Prostate gland (tissue), 2 donors: Measurements from ENCODE around the gene PTPRD. TPM values are rescaled to one million over a fixed set of nuclear protein-coding genes. Genes with fewer than 3 reads are reported as not detected.

ENCODE experiments used
- DNase-seq: peaks from one replicate; pipeline ENCODE4 v3.0.0-alpha.2; 2019; ENCODE audit warnings: low spot score
- H3K27ac ChIP-seq, 2 donors: fragments of 200-600 bp; sonication (generic); 2 replicates each; pipeline ENCODE4 v1.5.1; 2017 to 2019
- H3K27me3 ChIP-seq: fragments of 200-600 bp; sonication (generic); replicated peaks from 2 replicates; pipeline ENCODE4 v1.5.1; 2019; ENCODE audit not compliant: insufficient read depth
- H3K36me3 ChIP-seq, 2 donors: fragments of 200-600 bp; sonication (generic); 1 replicate in 1 of 2; 2 replicates in 1 of 2; pipeline versions ENCODE4 v1.5.1 to v1.8.1; 2017 to 2019
- H3K4me1 ChIP-seq: fragments of 200-600 bp; sonication (generic); replicated peaks from 2 replicates; pipeline ENCODE4 v1.5.1; 2019
- H3K4me3 ChIP-seq, 2 donors: fragments of 200-600 bp; sonication (generic); 2 replicates each; pipeline ENCODE4 v1.5.1; 2017 to 2019
- H3K9me3 ChIP-seq: fragments of 200-600 bp; sonication (generic); 2 replicates; pipeline ENCODE4 v1.5.1; 2017
- CTCF ChIP-seq, 4 experiments: fragments of 200-600 bp in 2 of 4; fragments of 450-650 bp in 2 of 4; sonication (generic) in 2 of 4; IDR thresholded peaks; 1 replicate in 3 of 4; 2 replicates in 1 of 4; pipeline ENCODE4 v1.5.1; 2016 to 2019; ENCODE audit warnings: antibody characterized with exemption in 4 of 4, mild to moderate bottlenecking in 2 of 4, moderate library complexity in 2 of 4
- POLR2A ChIP-seq: fragments of 450-650 bp; IDR thresholded peaks from one replicate; pipeline ENCODE4 v1.6.1; 2016; ENCODE audit warnings: antibody characterized with exemption, mild to moderate bottlenecking
- POLR2AphosphoS5 ChIP-seq: sonication (generic); formaldehyde crosslinking; IDR thresholded peaks from one replicate; pipeline ENCODE4 v1.6.1; 2017; ENCODE audit warnings: antibody characterized with exemption
- WGBS: methylation state at CpG from one replicate; pipeline ENCODE4 v1.1.5; 2018; 5-methylcytosine and 5-hydroxymethylcytosine counted together
- intact Hi-C: fragments of 100-400 bp; cut with DNase I; formaldehyde crosslinking; loops from one replicate; pipeline ENCODE4 v1.14.2; 2022
- total RNA-seq, 2 donors: library from RNA; depleted of rRNA; stranded (reverse); fragments of >200 nt; gene quantifications; one replicate each; pipeline ENCODE4 v1.1.0, GENCODE V29; 2016

Gene PTPRD
- total RNA-seq, 2 donors from 2014 or later, result 5.8 to 23.1 TPM

- WGBS, result 77% methylated on average over 4 of the region's 4 CpGs
- Histone ChIP-seq H3K27ac (no peak overlapping the region), H3K27me3 (no peaks in the 10 kb centered on the region), H3K4me3 (no peak overlapping the region), H3K4me1 (no peaks in the 10 kb centered on the region), H3K9me3 (no peaks in the 10 kb centered on the region), H3K36me3 (no peaks in the 10 kb centered on the region)
- TF ChIP-seq POLR2A, result no peak
- TF ChIP-seq POLR2AphosphoS5, result no peak
- TF ChIP-seq CTCF (IDR thresholded peaks at IDR 0.05), result no peak
- DNase-seq, result no peak
- intact Hi-C loops, result no loop called here
Observed at GRCh38 chr9:8337834-8338766, 2274.7 kb downstream of the PTPRD start.

GRCh38 chr9:8332871-8333270 is 2279.9 kb downstream of the PTPRD start:
- Histone ChIP-seq H3K4me3 (no peak overlapping the region), H3K36me3 (no peaks in the 10 kb centered on the region), H3K4me1 (no peaks in the 10 kb centered on the region), H3K27ac (no peak overlapping the region), H3K9me3 (no peaks in the 10 kb centered on the region), H3K27me3 (no peaks in the 10 kb centered on the region)
- TF ChIP-seq CTCF (IDR thresholded peaks at IDR 0.05), result no peak
- TF ChIP-seq POLR2A, result no peak
- no peak for TF ChIP-seq POLR2AphosphoS5
- WGBS, result 93% methylated on average over 2 of the region's 2 CpGs
- DNase-seq, result no peak
- intact Hi-C loops, result no loop called here

- H3K27me3 ChIP-seq, result no peaks in the 10 kb centered on the region
- WGBS, result 72% methylated on average over 2 of the region's 2 CpGs
- TF ChIP-seq CTCF (IDR thresholded peaks at IDR 0.05) (no peak), POLR2A (no peak), POLR2AphosphoS5 (no peak)
- H3K9me3 ChIP-seq, result no peaks in the 10 kb centered on the region
- no peak overlapping the region for H3K27ac ChIP-seq
- no peaks in the 10 kb centered on the region for H3K4me1 ChIP-seq
- no peaks in the 10 kb centered on the region for H3K36me3 ChIP-seq
- intact Hi-C loops, result no loop called here
- no peak for DNase-seq
- no peak overlapping the region for H3K4me3 ChIP-seq
Observed at GRCh38 chr9:8332331-8332650, 2280.5 kb downstream of the PTPRD start.

GRCh38 chr9:8331507-8332330 is 2281.1 kb downstream of the PTPRD start:
- H3K27ac ChIP-seq, result no peak overlapping the region
- H3K27me3 ChIP-seq, result no peaks in the 10 kb centered on the region
- TF ChIP-seq POLR2AphosphoS5 (peak; percentile 27), POLR2A (no peak)
- no peaks in the 10 kb centered on the region for H3K36me3 ChIP-seq
- no peaks in the 10 kb centered on the region for H3K9me3 ChIP-seq
- no peaks in the 10 kb centered on the region for H3K4me1 ChIP-seq
- intact Hi-C loops, result no loop called here
- DNase-seq, result no peak
- no peak overlapping the region for H3K4me3 ChIP-seq
- 78% methylated on average over 15 of the region's 15 CpGs for WGBS

GRCh38 chr9:8329561-8330283 is 2283.1 kb downstream of the PTPRD start:
- intact Hi-C loops, result no loop called here

More at GRCh38 chr9:8329561-8330283, 2283.1 kb downstream of the PTPRD start:
- Histone ChIP-seq H3K9me3 (no peaks in the 10 kb centered on the region), H3K27ac (no peak overlapping the region), H3K36me3 (no peaks in the 10 kb centered on the region), H3K27me3 (no peaks in the 10 kb centered on the region), H3K4me1 (no peaks in the 10 kb centered on the region), H3K4me3 (no peak overlapping the region)
- TF ChIP-seq POLR2AphosphoS5 (no peak), POLR2A (no peak), CTCF (IDR thresholded peaks at IDR 0.05) (no peak)
- WGBS, result 73% methylated on average over 13 of the region's 13 CpGs
- DNase-seq, result no peak
